ENCODE measurements around the gene CDH23. TPM values are rescaled to one million over a fixed set of nuclear protein-coding genes. Genes with fewer than 3 reads are reported as not detected.

Gene CDH23
- total RNA-seq, 2 experiments from 2014 or later: 0.16 to 0.61 TPM

DNA sequence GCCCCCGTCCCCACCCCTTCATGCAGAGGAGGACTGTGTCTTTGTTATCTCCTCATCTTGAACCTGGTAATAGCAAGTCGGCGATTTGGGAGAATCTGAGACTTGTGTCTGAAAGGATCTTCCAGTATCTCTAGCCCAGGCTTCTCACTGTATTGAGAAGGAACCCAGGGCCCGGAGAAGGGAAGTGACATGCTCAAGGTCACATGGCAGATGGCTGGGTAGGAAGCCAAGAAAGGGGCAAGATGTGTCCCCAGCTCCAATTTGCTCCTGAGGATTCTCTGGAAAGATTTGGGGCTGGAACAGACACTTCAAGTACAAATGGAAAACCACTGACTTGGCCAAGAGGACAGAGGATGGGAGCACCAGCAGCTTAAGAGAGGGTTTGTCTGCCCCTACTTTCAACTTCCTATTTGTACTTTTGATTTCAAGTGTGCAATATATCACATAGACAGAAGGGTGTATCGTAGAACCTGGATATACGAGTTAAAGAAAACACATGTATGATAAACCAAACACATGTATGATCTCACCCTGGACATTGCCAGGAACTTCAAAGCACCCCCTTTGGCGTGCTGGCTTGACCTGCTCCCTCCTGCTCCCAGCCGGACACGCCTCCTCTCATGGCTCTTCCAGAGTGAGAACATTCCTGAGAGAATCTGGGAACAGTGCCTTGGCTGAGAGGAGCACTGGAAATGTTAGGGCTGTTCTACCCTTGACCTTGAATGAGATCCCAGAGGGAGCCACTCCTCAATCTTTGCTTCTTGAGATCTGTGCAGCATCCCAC lies 79.7 kb downstream of the CDH23 start:
- no peak for DNase-seq
- ATAC-seq: no peak
- H3K4me1 Mint-ChIP-seq: peaks cover 2% of the 10 kb centered on the region
- H3K9me3 Mint-ChIP-seq (ENCODE audit: low read depth): no peaks in the 10 kb centered on the region
- H3K4me3 Mint-ChIP-seq: no peak overlapping the region
- no peak overlapping the region for H3K27ac Mint-ChIP-seq
- H3K36me3 Mint-ChIP-seq: no peaks in the 10 kb centered on the region
- CTCF ChIA-PET: no interaction called here
- peaks cover 10% of the 10 kb centered on the region for H3K27me3 Mint-ChIP-seq

GRCh38 chr10:71478173-71478572 lies 81.5 kb downstream of the CDH23 start:
- CTCF ChIA-PET: no interaction called here
- peaks cover 10% of the 10 kb centered on the region for H3K27me3 Mint-ChIP-seq
- DNase-seq (no peak), ATAC-seq (no peak)
- H3K27ac Mint-ChIP-seq: no peak overlapping the region
- H3K36me3 Mint-ChIP-seq: no peaks in the 10 kb centered on the region
- peaks cover 2% of the 10 kb centered on the region for H3K4me1 Mint-ChIP-seq
- H3K9me3 Mint-ChIP-seq (ENCODE audit: low read depth): no peaks in the 10 kb centered on the region
- H3K4me3 Mint-ChIP-seq: no peak overlapping the region

DNA sequence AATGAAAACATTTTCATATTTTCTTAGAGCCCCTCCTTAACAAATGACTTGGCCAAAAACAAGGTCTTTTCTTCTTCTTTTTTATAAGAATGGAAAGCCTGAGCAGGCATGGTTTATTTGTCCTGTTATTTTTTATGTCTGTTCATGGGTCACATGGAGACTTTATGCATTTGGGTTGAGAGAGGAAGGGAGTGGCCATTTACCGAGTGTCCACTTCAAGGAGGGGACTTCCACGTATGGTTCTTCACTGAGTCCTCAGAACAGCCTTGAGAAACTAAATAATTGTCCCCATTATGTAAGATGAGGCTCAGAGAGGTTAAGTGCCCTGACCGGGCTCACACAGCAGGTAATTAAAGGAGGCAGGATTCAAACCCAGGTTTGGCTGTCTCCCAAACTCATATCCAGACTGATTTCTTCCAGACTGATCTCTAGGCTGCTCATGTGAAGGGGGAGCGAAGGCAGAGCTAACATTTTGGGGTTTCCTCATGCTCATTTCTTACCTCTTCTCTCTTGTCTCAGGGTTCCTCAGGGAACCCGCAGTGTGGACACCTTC lies 82.2 kb downstream of the CDH23 start:
- DNase-seq (no peak), ATAC-seq (no peak)
- Mint-ChIP-seq H3K9me3 (ENCODE audit: low read depth) (no peaks in the 10 kb centered on the region), H3K27me3 (peaks cover 10% of the 10 kb centered on the region), H3K36me3 (no peaks in the 10 kb centered on the region), H3K4me3 (no peak overlapping the region), H3K4me1 (peaks cover 2% of the 10 kb centered on the region), H3K27ac (no peak overlapping the region)
- CTCF ChIA-PET: no interaction called here

DNA sequence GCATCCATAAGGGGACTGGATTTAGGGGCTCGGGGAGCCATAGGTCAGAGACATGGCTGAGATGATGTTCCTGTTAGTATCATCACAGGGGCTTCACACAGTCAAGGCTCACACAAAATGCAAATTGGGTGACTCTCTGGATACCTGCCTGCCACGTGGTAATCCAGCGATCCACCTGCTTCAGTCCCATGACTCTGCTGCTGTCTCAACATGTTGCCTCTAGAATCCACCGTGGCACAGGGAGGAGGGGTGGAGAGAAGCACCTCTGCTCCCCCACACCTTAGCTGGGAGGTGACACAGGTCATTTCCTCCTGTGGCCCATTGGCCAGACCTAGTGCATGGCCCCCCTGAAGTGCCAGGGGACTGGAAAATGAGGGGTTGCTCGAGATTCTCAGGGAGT lies 83.1 kb downstream of the CDH23 start:
- Mint-ChIP-seq H3K27ac (no peak overlapping the region), H3K36me3 (no peaks in the 10 kb centered on the region), H3K4me3 (no peak overlapping the region), H3K9me3 (ENCODE audit: low read depth) (no peaks in the 10 kb centered on the region), H3K4me1 (peaks cover 2% of the 10 kb centered on the region), H3K27me3 (peaks cover 13% of the 10 kb centered on the region)
- DNase-seq (no peak), ATAC-seq (no peak)
- CTCF ChIA-PET: no interaction called here

DNA sequence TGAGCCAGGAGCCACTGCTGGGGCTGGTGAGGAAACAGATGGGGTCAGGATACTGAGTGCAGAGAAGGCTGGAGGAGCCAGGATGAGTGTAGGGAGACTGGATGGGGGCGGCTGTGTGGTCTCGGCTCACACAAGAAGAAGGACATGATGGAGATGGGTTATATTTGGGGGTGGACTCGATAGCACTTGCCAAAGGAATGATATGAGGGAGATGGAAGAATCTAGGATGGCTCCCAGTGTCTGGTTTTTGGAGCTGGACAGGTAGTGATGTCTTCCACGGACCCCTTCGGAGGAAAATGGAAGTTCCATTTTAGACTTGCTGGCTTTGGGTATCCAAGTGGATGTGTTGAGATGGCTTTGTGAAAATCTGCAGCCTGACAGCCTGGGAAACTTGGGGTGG lies 83.9 kb downstream of the CDH23 start:
- Mint-ChIP-seq H3K27ac (no peak overlapping the region), H3K27me3 (peaks cover 13% of the 10 kb centered on the region), H3K9me3 (ENCODE audit: low read depth) (no peaks in the 10 kb centered on the region), H3K4me1 (no peaks in the 10 kb centered on the region), H3K4me3 (no peak overlapping the region), H3K36me3 (no peaks in the 10 kb centered on the region)
- ATAC-seq (no peak), DNase-seq (no peak)
- CTCF ChIA-PET: no interaction called here

GRCh38 chr10:71481746-71482410 lies 85.2 kb downstream of the CDH23 start:
- DNase-seq (no peak), ATAC-seq (no peak)
- H3K36me3 Mint-ChIP-seq: no peaks in the 10 kb centered on the region
- no peak overlapping the region for H3K4me3 Mint-ChIP-seq
- CTCF ChIA-PET: no interaction called here
- H3K27me3 Mint-ChIP-seq: peaks cover 13% of the 10 kb centered on the region
- H3K9me3 Mint-ChIP-seq (ENCODE audit: low read depth): no peaks in the 10 kb centered on the region
- H3K27ac Mint-ChIP-seq: no peak overlapping the region
- H3K4me1 Mint-ChIP-seq: no peaks in the 10 kb centered on the region

- H3K36me3 Mint-ChIP-seq: no peaks in the 10 kb centered on the region
- ATAC-seq (no peak), DNase-seq (no peak)
- H3K27ac Mint-ChIP-seq: no peak overlapping the region
- no peaks in the 10 kb centered on the region for H3K4me1 Mint-ChIP-seq
- H3K9me3 Mint-ChIP-seq (ENCODE audit: low read depth): no peaks in the 10 kb centered on the region
- peaks cover 10% of the 10 kb centered on the region for H3K27me3 Mint-ChIP-seq
- H3K4me3 Mint-ChIP-seq: no peak overlapping the region
- CTCF ChIA-PET: no interaction called here
Measured at GRCh38 chr10:71482620-71483019, 85.9 kb downstream of the CDH23 start.

DNA sequence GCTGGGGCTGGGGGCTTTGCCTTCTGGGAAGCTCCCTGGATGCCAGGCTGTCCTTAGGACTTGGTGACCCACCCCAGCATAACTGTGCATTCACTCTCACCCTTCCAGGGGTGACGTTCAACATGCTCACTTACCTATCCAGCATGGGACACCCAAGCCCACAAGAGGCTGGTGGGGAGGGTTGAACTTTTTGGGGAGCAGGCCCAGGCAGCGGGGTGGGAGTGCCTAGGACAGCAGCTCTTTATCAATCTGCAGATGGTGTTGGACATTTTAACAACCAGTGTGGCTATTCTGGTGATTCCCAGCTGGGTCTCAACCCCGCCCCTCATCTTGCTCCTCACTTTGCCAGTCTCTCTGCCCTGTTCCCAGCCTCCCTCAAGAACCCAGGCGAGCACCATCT lies 86.4 kb downstream of the CDH23 start:
- CTCF ChIA-PET: no interaction called here
- H3K36me3 Mint-ChIP-seq: no peaks in the 10 kb centered on the region

GRCh38 chr10:71483885-71484751 lies 87.4 kb downstream of the CDH23 start:
- CTCF ChIA-PET: no interaction called here
- Mint-ChIP-seq H3K9me3 (ENCODE audit: low read depth) (no peaks in the 10 kb centered on the region), H3K27ac (no peak overlapping the region), H3K36me3 (peaks cover 2% of the 10 kb centered on the region), H3K27me3 (peaks cover 9% of the 10 kb centered on the region), H3K4me1 (no peaks in the 10 kb centered on the region), H3K4me3 (no peak overlapping the region)
- DNase-seq (no peak), ATAC-seq (no peak)

More for the DNA sequence above, 86.4 kb downstream of the CDH23 start:
- H3K27me3 Mint-ChIP-seq: peaks cover 7% of the 10 kb centered on the region
- DNase-seq (no peak), ATAC-seq (no peak)
- H3K4me1 Mint-ChIP-seq: no peaks in the 10 kb centered on the region
- no peak overlapping the region for H3K4me3 Mint-ChIP-seq
- H3K9me3 Mint-ChIP-seq (ENCODE audit: low read depth): no peaks in the 10 kb centered on the region
- H3K27ac Mint-ChIP-seq: no peak overlapping the region

- no peak overlapping the region for H3K27ac Mint-ChIP-seq
- CTCF ChIA-PET: interaction anchor here (0.9 to 1.6 kb wide), 3 partner anchors 83 to 325 kb away, joined by 3 to 6 read pairs (median 3); no protein-coding TSS in a partner anchor
- H3K4me1 Mint-ChIP-seq: no peaks in the 10 kb centered on the region
- H3K36me3 Mint-ChIP-seq: peaks cover 2% of the 10 kb centered on the region
- no peak overlapping the region for H3K4me3 Mint-ChIP-seq
- H3K9me3 Mint-ChIP-seq (ENCODE audit: low read depth): peaks cover 2% of the 10 kb centered on the region
- H3K27me3 Mint-ChIP-seq: peaks cover 12% of the 10 kb centered on the region
- ATAC-seq (no peak), DNase-seq (peak; percentile 51)
Measured at GRCh38 chr10:71486484-71487114, 89.9 kb downstream of the CDH23 start.

GRCh38 chr10:71487726-71488125 lies 91.0 kb downstream of the CDH23 start:
- DNase-seq (no peak), ATAC-seq (no peak)
- no peak overlapping the region for H3K27ac Mint-ChIP-seq
- no peak overlapping the region for H3K4me3 Mint-ChIP-seq
- H3K27me3 Mint-ChIP-seq: peaks cover 12% of the 10 kb centered on the region
- H3K9me3 Mint-ChIP-seq (ENCODE audit: low read depth): peaks cover 2% of the 10 kb centered on the region
- H3K36me3 Mint-ChIP-seq: peaks cover 2% of the 10 kb centered on the region
- CTCF ChIA-PET: interaction anchor here (1.6 kb wide), 1 partner anchor 82 kb away, joined by 6 read pairs; no protein-coding TSS in a partner anchor
- no peaks in the 10 kb centered on the region for H3K4me1 Mint-ChIP-seq

DNA sequence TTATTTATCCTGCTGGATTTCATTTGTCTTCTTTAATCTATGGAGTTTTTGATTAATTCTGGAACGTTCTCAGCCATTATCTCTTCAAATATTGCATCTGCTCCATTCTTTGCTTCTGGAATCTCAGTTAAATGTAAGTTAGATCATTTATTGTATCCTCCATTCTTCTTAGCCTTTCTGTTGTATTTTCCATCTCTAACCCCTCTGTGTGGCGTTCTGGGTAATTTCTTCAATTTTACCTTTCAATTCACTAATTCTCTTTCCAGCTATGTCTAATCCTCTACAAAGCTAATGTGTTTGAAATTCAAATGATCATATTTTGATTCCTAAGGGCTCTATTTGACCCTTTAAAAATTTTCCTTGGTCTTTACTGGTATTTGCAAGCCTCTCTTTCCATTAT lies 92.4 kb downstream of the CDH23 start:
- CTCF ChIA-PET: no interaction called here
- Mint-ChIP-seq H3K9me3 (ENCODE audit: low read depth) (peaks cover 2% of the 10 kb centered on the region), H3K27me3 (peaks cover 12% of the 10 kb centered on the region), H3K4me3 (no peak overlapping the region), H3K36me3 (peaks cover 2% of the 10 kb centered on the region), H3K27ac (no peak overlapping the region), H3K4me1 (peaks cover 7% of the 10 kb centered on the region)
- ATAC-seq (no peak), DNase-seq (no peak)

DNA sequence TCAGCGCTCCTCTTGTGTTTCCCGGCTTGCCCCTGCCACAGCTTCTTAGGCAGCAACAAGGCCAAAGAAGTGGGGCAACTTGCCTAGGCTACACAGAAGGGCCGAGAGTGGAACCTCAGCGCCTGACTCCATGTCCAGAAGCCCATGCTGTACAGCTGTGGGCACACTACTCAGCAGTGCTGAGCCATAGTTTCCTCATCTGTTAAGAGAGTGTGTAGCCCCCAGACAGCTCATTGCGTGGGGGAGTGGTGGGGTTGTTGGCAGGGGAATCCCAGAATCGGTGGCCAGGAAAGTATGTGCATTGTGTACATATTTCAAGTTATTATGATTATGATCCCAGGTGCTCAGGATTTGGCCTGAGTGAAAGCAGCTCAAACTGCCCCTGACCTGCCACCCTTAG lies 96.2 kb downstream of the CDH23 start:
- DNase-seq (no peak), ATAC-seq (no peak)
- H3K36me3 Mint-ChIP-seq: peaks cover 2% of the 10 kb centered on the region
- H3K4me3 Mint-ChIP-seq: no peak overlapping the region
- peaks cover 15% of the 10 kb centered on the region for H3K27me3 Mint-ChIP-seq
- CTCF ChIA-PET: interaction anchor here (0.9 kb wide), 1 partner anchor 78 kb away, joined by 3 read pairs; no protein-coding TSS in a partner anchor
- H3K9me3 Mint-ChIP-seq (ENCODE audit: low read depth): peaks cover 2% of the 10 kb centered on the region
- peaks cover 16% of the 10 kb centered on the region for H3K4me1 Mint-ChIP-seq
- no peak overlapping the region for H3K27ac Mint-ChIP-seq
